Prostate gland (tissue), 2 donors: ENCODE measurements around the gene HPCAL4. TPM values are rescaled to one million over a fixed set of nuclear protein-coding genes. Genes with fewer than 3 reads are reported as not detected.

Source experiments
- DNase-seq: peaks from one replicate; pipeline ENCODE4 v3.0.0-alpha.2; 2019; ENCODE audit warnings: low spot score
- H3K27ac ChIP-seq, 2 donors: fragments of 200-600 bp; sonication (generic); 2 replicates each; pipeline ENCODE4 v1.5.1; 2017 to 2019
- H3K27me3 ChIP-seq: fragments of 200-600 bp; sonication (generic); replicated peaks from 2 replicates; pipeline ENCODE4 v1.5.1; 2019; ENCODE audit not compliant: insufficient read depth
- H3K36me3 ChIP-seq, 2 donors: fragments of 200-600 bp; sonication (generic); 1 replicate in 1 of 2; 2 replicates in 1 of 2; pipeline versions ENCODE4 v1.5.1 to v1.8.1; 2017 to 2019
- H3K4me1 ChIP-seq: fragments of 200-600 bp; sonication (generic); replicated peaks from 2 replicates; pipeline ENCODE4 v1.5.1; 2019
- H3K4me3 ChIP-seq, 2 donors: fragments of 200-600 bp; sonication (generic); 2 replicates each; pipeline ENCODE4 v1.5.1; 2017 to 2019
- H3K9me3 ChIP-seq: fragments of 200-600 bp; sonication (generic); 2 replicates; pipeline ENCODE4 v1.5.1; 2017
- POLR2A ChIP-seq: fragments of 450-650 bp; IDR thresholded peaks from one replicate; pipeline ENCODE4 v1.6.1; 2016; ENCODE audit warnings: antibody characterized with exemption, mild to moderate bottlenecking
- POLR2AphosphoS5 ChIP-seq: sonication (generic); formaldehyde crosslinking; IDR thresholded peaks from one replicate; pipeline ENCODE4 v1.6.1; 2017; ENCODE audit warnings: antibody characterized with exemption
- WGBS: methylation state at CpG from one replicate; pipeline ENCODE4 v1.1.5; 2018; 5-methylcytosine and 5-hydroxymethylcytosine counted together
- intact Hi-C: fragments of 100-400 bp; cut with DNase I; formaldehyde crosslinking; loops from one replicate; pipeline ENCODE4 v1.14.2; 2022
- total RNA-seq, 2 donors: library from RNA; depleted of rRNA; stranded (reverse); fragments of >200 nt; gene quantifications; one replicate each; pipeline ENCODE4 v1.1.0, GENCODE V29; 2016
- TF ChIP-seq, protein P1 (sequence below), 4 experiments: fragments of 200-600 bp in 2 of 4; fragments of 450-650 bp in 2 of 4; sonication (generic) in 2 of 4; IDR thresholded peaks; 1 replicate in 3 of 4; 2 replicates in 1 of 4; pipeline ENCODE4 v1.5.1; 2016 to 2019; ENCODE audit warnings: antibody characterized with exemption in 4 of 4, mild to moderate bottlenecking in 2 of 4, moderate library complexity in 2 of 4

The HPCAL4 gene
- total RNA-seq, 2 donors from 2014 or later: 4.9 TPM; not detected in 1

- no peak for DNase-seq
- Histone ChIP-seq H3K27me3 (no peaks in the 10 kb centered on the region), H3K27ac (no peak overlapping the region), H3K36me3 (no peaks in the 10 kb centered on the region), H3K9me3 (no peaks in the 10 kb centered on the region), H3K4me1 (no peaks in the 10 kb centered on the region), H3K4me3 (peak overlapping the region; percentile 23 to 29)
- WGBS: 22% methylated on average over 21 of the region's 56 CpGs
- intact Hi-C loops: no loop called here
- TF ChIP-seq POLR2A (no peak), POLR2AphosphoS5 (no peak)
- TF ChIP-seq, protein P1, sequence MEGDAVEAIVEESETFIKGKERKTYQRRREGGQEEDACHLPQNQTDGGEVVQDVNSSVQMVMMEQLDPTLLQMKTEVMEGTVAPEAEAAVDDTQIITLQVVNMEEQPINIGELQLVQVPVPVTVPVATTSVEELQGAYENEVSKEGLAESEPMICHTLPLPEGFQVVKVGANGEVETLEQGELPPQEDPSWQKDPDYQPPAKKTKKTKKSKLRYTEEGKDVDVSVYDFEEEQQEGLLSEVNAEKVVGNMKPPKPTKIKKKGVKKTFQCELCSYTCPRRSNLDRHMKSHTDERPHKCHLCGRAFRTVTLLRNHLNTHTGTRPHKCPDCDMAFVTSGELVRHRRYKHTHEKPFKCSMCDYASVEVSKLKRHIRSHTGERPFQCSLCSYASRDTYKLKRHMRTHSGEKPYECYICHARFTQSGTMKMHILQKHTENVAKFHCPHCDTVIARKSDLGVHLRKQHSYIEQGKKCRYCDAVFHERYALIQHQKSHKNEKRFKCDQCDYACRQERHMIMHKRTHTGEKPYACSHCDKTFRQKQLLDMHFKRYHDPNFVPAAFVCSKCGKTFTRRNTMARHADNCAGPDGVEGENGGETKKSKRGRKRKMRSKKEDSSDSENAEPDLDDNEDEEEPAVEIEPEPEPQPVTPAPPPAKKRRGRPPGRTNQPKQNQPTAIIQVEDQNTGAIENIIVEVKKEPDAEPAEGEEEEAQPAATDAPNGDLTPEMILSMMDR (IDR thresholded peaks at IDR 0.05): no peak
Measured at GRCh38 chr1:39692152-39693074, 1.2 kb upstream of the HPCAL4 start.

GRCh38 chr1:39690794-39691382 lies 345 bp downstream of the HPCAL4 start:
- no peak for DNase-seq
- intact Hi-C loops: no loop called here
- TF ChIP-seq, protein P1 (IDR thresholded peaks at IDR 0.05): no peak
- TF ChIP-seq POLR2AphosphoS5 (no peak), POLR2A (no peak)
- Histone ChIP-seq H3K36me3 (no peaks in the 10 kb centered on the region), H3K9me3 (no peaks in the 10 kb centered on the region), H3K27ac (no peak overlapping the region), H3K4me3 (peak overlapping the region in 1 of 2 donors; percentile 23), H3K4me1 (no peaks in the 10 kb centered on the region), H3K27me3 (no peaks in the 10 kb centered on the region)
- 13% methylated on average over 28 of the region's 28 CpGs for WGBS

- TF ChIP-seq, protein P1 (IDR thresholded peaks at IDR 0.05): no peak
- no peak for TF ChIP-seq POLR2A
- TF ChIP-seq POLR2AphosphoS5: no peak
- Histone ChIP-seq H3K4me3 (no peak overlapping the region), H3K27me3 (no peaks in the 10 kb centered on the region), H3K9me3 (no peaks in the 10 kb centered on the region), H3K27ac (no peak overlapping the region), H3K36me3 (no peaks in the 10 kb centered on the region), H3K4me1 (no peaks in the 10 kb centered on the region)
- intact Hi-C loops: no loop called here
- WGBS: 36% methylated on average over 2 of the region's 2 CpGs
- no peak for DNase-seq
Measured at GRCh38 chr1:39690225-39690624, 1.0 kb downstream of the HPCAL4 start.

- intact Hi-C loops: no loop called here
- no peak overlapping the region for H3K27ac ChIP-seq
- no peak for TF ChIP-seq POLR2AphosphoS5
- no peaks in the 10 kb centered on the region for H3K27me3 ChIP-seq
- H3K36me3 ChIP-seq: no peaks in the 10 kb centered on the region
- H3K9me3 ChIP-seq: no peaks in the 10 kb centered on the region
- H3K4me1 ChIP-seq: no peaks in the 10 kb centered on the region
- no peak overlapping the region for H3K4me3 ChIP-seq
- DNase-seq: no peak
Measured at GRCh38 chr1:39689635-39690034, 1.6 kb downstream of the HPCAL4 start.

DNA sequence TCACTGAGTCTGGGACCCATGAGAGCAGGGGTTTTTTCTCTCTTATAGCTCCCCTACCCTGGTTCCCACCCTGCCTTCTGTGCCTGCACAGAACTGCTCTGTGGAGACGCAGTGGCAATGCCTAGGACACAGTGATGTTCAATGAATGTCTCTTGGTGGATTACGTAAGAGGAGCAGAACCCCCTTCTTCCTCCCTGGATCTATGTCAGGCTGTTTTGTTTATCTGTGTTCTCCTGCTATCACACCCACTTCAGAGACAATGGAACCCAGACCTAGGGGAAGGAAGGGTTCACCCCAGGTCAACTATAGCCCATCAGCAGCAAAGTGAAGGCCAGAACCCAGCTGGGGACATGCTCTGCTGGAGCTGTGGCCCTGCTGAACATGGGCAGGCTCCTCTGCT lies 2.0 kb downstream of the HPCAL4 start:
- 76% methylated on average over 2 of the region's 2 CpGs for WGBS
- Histone ChIP-seq H3K27me3 (no peaks in the 10 kb centered on the region), H3K4me1 (no peaks in the 10 kb centered on the region), H3K9me3 (no peaks in the 10 kb centered on the region), H3K36me3 (no peaks in the 10 kb centered on the region), H3K27ac (no peak overlapping the region), H3K4me3 (no peak overlapping the region)
- DNase-seq: no peak
- TF ChIP-seq POLR2AphosphoS5 (no peak), POLR2A (no peak)
- TF ChIP-seq, protein P1 (IDR thresholded peaks at IDR 0.05): no peak
- intact Hi-C loops: no loop called here
